IMR-90 (cell line): Measurements from ENCODE around the gene CPSF7. TPM values are rescaled to one million over a fixed set of nuclear protein-coding genes. Genes with fewer than 3 reads are reported as not detected.

ENCODE experiments used
- ATAC-seq: fragments of 200-7000 bp; cut with Tn5 transposase; 2 replicates; pipeline ENCODE4 v1.9.1; 2020; ENCODE audit warnings: low read depth, mild to moderate bottlenecking, moderate library complexity
- BruUV-seq: library from RNA; stranded (reverse); fragments of 400-500 nt; replicated peaks from 2 replicates; lab custom pipeline; 2021; lab: Mats Ljungman, UMichigan
- CTCF ChIA-PET: fragments of 300-600 bp; formaldehyde crosslinking; extraction: SDS; loops from one replicate; lab custom pipeline; 2021; ENCODE audit warnings: antibody characterized with exemption; lab: Yijun Ruan, JAX
- POLR2A ChIA-PET: fragments of 300-600 bp; sonication (Branson Sonifier 250); formaldehyde crosslinking; loops from one replicate; lab custom pipeline; 2022; ENCODE audit warnings: antibody characterized with exemption; ENCODE audit not compliant: unreplicated experiment; lab: Charles Lee
- DNase-seq: peaks from one replicate; pipeline ENCODE4 v3.0.0; 2013
- H2AFZ ChIP-seq: replicated peaks from 2 replicates; pipeline ENCODE3; 2013; ENCODE audit warnings: low read length, mild to moderate bottlenecking; ENCODE audit not compliant: poor library complexity
- H2AK5ac ChIP-seq: 2 replicates; pipeline ENCODE4 v1.6.1; 2013; ENCODE audit warnings: low read depth, low read length, inconsistent platforms
- H2AK9ac ChIP-seq: replicated peaks from 2 replicates; pipeline ENCODE3; 2013; ENCODE audit warnings: mild to moderate bottlenecking, low read depth, low read length, moderate library complexity; ENCODE audit not compliant: poor library complexity
- H2BK120ac ChIP-seq: 2 replicates; pipeline ENCODE4 v1.6.1; 2013; ENCODE audit warnings: low read depth, low read length, inconsistent platforms
- H2BK15ac ChIP-seq: 3 replicates; pipeline ENCODE4 v1.6.1; 2013; ENCODE audit warnings: low read depth, low read length, inconsistent platforms
- H2BK20ac ChIP-seq: 2 replicates; pipeline ENCODE4 v1.6.1; 2013; ENCODE audit warnings: low read depth, mild to moderate bottlenecking, inconsistent platforms, low read length, moderate library complexity
- H2BK5ac ChIP-seq: 2 replicates; pipeline ENCODE4 v1.6.1; 2013; ENCODE audit warnings: mild to moderate bottlenecking, low read depth, low read length, inconsistent platforms; ENCODE audit not compliant: poor library complexity, severe bottlenecking
- H3K14ac ChIP-seq: replicated peaks from 2 replicates; pipeline ENCODE4 v1.6.1; 2013; ENCODE audit warnings: low read depth, low read length, inconsistent platforms
- H3K18ac ChIP-seq: 2 replicates; pipeline ENCODE4 v1.6.1; 2013; ENCODE audit warnings: low read depth, low read length, control low read depth
- H3K23ac ChIP-seq: 2 replicates; pipeline ENCODE4 v1.6.1; 2013; ENCODE audit warnings: low read depth, low read length, inconsistent platforms
- H3K27ac ChIP-seq: 2 replicates; pipeline ENCODE4 v1.5.1; 2013; ENCODE audit warnings: mild to moderate bottlenecking, control low read depth, low read length; ENCODE audit not compliant: insufficient read depth
- H3K27me3 ChIP-seq: 2 replicates; pipeline ENCODE4 v1.6.1; 2013; ENCODE audit warnings: low read length; ENCODE audit not compliant: control insufficient read depth, insufficient read depth
- H3K36me3 ChIP-seq: 2 replicates; pipeline ENCODE4 v1.6.1; 2013; ENCODE audit warnings: low read length, mixed read lengths; ENCODE audit not compliant: control insufficient read depth, insufficient read depth
- H3K4ac ChIP-seq: 2 replicates; pipeline ENCODE4 v1.6.1; 2013; ENCODE audit warnings: low read depth, low read length, inconsistent platforms
- H3K4me1 ChIP-seq: 2 replicates; pipeline ENCODE4 v1.6.1; 2013; ENCODE audit warnings: low read length, mixed read lengths; ENCODE audit not compliant: control insufficient read depth, insufficient read depth
- H3K4me2 ChIP-seq: 2 replicates; pipeline ENCODE4 v1.6.1; 2013; ENCODE audit warnings: low read depth, mild to moderate bottlenecking, control low read depth, low read length, moderate library complexity
- H3K4me3 ChIP-seq: 2 replicates; pipeline ENCODE4 v1.5.1; 2013; ENCODE audit warnings: low read depth, mild to moderate bottlenecking, control low read depth, low read length, moderate library complexity; ENCODE audit not compliant: insufficient read depth
- H3K56ac ChIP-seq: 2 replicates; pipeline ENCODE4 v1.6.1; 2013; ENCODE audit warnings: low read length, inconsistent platforms; ENCODE audit not compliant: insufficient read depth; ENCODE audit errors: extremely low read depth
- H3K79me1 ChIP-seq, 2 experiments: 2 replicates each; pipeline ENCODE4 v1.6.1; 2013; ENCODE audit warnings: low read length in 2 of 2, inconsistent platforms in 1 of 2, low read depth in 1 of 2
- H3K9ac ChIP-seq: 2 replicates; pipeline ENCODE4 v1.6.1; 2013; ENCODE audit warnings: low read depth, low read length, control low read depth
- H3K9me1 ChIP-seq: 2 replicates; pipeline ENCODE4 v1.6.1; 2013; ENCODE audit warnings: low read length, inconsistent platforms; ENCODE audit not compliant: insufficient read depth
- H3K9me3 ChIP-seq: 2 replicates; pipeline ENCODE4 v1.6.1; 2013; ENCODE audit warnings: low read length; ENCODE audit not compliant: control insufficient read depth, insufficient read depth
- H4K20me1 ChIP-seq: 2 replicates; pipeline ENCODE4 v1.6.1; 2013; ENCODE audit warnings: low read length, inconsistent platforms; ENCODE audit not compliant: insufficient read depth
- H4K5ac ChIP-seq: 2 replicates; pipeline ENCODE4 v1.6.1; 2013; ENCODE audit warnings: mild to moderate bottlenecking, low read depth, low read length, control low read depth
- H4K8ac ChIP-seq, 2 experiments: 2 replicates each; pipeline ENCODE4 v1.6.1; 2013; ENCODE audit warnings: low read depth in 2 of 2, low read length in 2 of 2, control low read depth in 1 of 2, inconsistent platforms in 1 of 2
- H4K91ac ChIP-seq: 2 replicates; pipeline ENCODE4 v1.6.1; 2013; ENCODE audit warnings: low read depth, low read length, inconsistent platforms; ENCODE audit not compliant: insufficient read depth
- CTCF ChIP-seq: conservative IDR thresholded peaks from 2 replicates; pipeline ENCODE4 v1.5.1; 2012; ENCODE audit warnings: mild to moderate bottlenecking, low read depth, low read length, improper control_type of control experiment
- FOS ChIP-seq: fragments of 150-350 bp; IDR thresholded peaks from 2 replicates; pipeline ENCODE4 v1.6.1; 2016; ENCODE audit warnings: low read depth, low read length
- MAFK ChIP-seq: IDR thresholded peaks from 2 replicates; pipeline ENCODE4 v1.6.1; 2012; ENCODE audit warnings: low read depth, low read length, improper control_type of control experiment
- SMC3 ChIP-seq: fragments of 150-350 bp; IDR thresholded peaks from 2 replicates; pipeline ENCODE4 v1.6.1; 2016; ENCODE audit warnings: low read depth, mild to moderate bottlenecking, antibody characterized with exemption, low read length, moderate library complexity
- WGBS, 2 experiments: methylation state at CpG; one replicate each; pipeline versions ENCODE4 v1.1.5 to v1.1.7; 2013; ENCODE audit warnings: missing lambda C conversion rate in 2 of 2; ENCODE audit not compliant: insufficient read length in 1 of 2; ENCODE audit errors: extremely low coverage in 2 of 2; 5-methylcytosine and 5-hydroxymethylcytosine counted together
- dilution Hi-C: fragments of 300-500 bp; cut with HindIII; formaldehyde crosslinking; loops from one replicate; pipeline ENCODE4 v1.14.3; 2018; ENCODE audit warnings: low sequenced_read_pairs; ENCODE audit not compliant: unreplicated experiment
- in situ Hi-C: fragments of 300-500 bp; cut with MboI; formaldehyde crosslinking; loops from 3 replicates; pipeline ENCODE4 v1.14.3; 2019; ENCODE audit warnings: low sequenced_read_pairs, inconsistent platforms, mixed read lengths
- intact Hi-C: fragments of 100-400 bp; cut with micrococcal nuclease; formaldehyde crosslinking; loops from 2 replicates; pipeline ENCODE4 v1.10.0; 2022
- polyA plus RNA-seq, 3 experiments: library from polyadenylated mRNA; depleted of rRNA; stranded (reverse); fragments of >200 nt; gene quantifications; 2 replicates each; pipeline ENCODE4 v1.2.3, GENCODE V29; 2012; ENCODE audit warnings: low replicate concordance in 1 of 3
- total RNA-seq: library from RNA; depleted of rRNA; stranded (reverse); fragments of >200 nt; gene quantifications from 2 replicates; pipeline ENCODE4 v1.2.3, GENCODE V29; 2012

CPSF7 gene
- total and polyA plus RNA-seq, 2 of the 4 experiments (the other 2 are of a cell fraction) = 9.5 to 55.2 TPM

DNA sequence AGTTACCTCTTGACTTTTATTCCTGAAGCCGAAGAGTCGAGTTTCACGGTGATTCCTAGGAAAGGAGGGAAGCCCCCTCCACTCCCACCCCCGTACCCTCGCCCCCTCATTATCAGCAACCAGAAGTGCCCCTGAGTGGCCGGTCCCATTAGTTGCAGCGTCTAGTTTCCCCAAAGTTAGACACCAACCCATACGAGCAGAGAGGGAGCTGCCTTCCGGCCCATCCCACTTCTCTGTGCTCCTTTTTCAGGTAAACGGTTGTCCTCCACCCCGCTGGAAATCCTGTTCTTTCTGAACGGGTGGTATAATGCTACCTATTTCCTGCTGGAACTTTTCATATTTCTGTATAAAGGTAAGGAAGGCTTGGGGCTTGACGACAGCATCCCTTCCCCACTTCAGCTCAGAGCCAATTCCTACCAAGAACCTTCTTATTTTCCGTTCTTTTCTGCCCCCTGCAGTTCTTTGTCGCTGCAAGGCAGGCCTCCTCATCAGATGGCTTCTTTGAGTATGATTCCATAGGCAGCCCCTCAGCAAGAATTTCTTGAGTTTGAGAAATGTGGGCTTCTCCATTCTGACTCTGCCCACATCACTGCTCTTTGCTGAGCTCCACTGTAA, 36.7 kb downstream of the CPSF7 start:
- peak overlapping the region; percentile 47 for H3K4ac ChIP-seq
- H3K27ac ChIP-seq = peak overlapping the region; percentile 78
- dilution Hi-C loops = no loop called here
- no peak overlapping the region for H3K18ac ChIP-seq
- ChIA-PET CTCF (interaction anchor here (1.0 to 2.1 kb wide), 6 partner anchors 9 to 61 kb away, joined by 3 to 10 read pairs (median 4); no protein-coding TSS in a partner anchor), POLR2A (interaction anchor here (0.6 to 1.4 kb wide), 3 partner anchors 9 to 37 kb away, joined by 4 to 6 read pairs (median 5); partner anchors contain the start of genes CPSF7 and SDHAF2)
- H3K9me1 ChIP-seq = peaks cover 3% of the 10 kb centered on the region; the same call in 1 of the 2 replicates
- H3K4me3 ChIP-seq = peak overlapping the region; percentile 81
- H3K9ac ChIP-seq = peak overlapping the region; percentile 88
- peak overlapping the region; percentile 90 for H3K14ac ChIP-seq
- H2AK5ac ChIP-seq = no peak overlapping the region
- peak; percentile 42 for ATAC-seq
- no peak overlapping the region for H2BK120ac ChIP-seq
- H3K4me1 ChIP-seq = peaks cover 3% of the 10 kb centered on the region; the same call in 1 of the 2 replicates
- no TSS peak for BruUV-seq
- peaks cover 9% of the 10 kb centered on the region for H3K36me3 ChIP-seq
- peak overlapping the region; percentile 95 for H4K5ac ChIP-seq
- peak overlapping the region; percentile 98 to 100; a peak in 3 of 4 replicates for H4K8ac ChIP-seq
- intact Hi-C loops = no loop called here
- peak; percentile 34 for DNase-seq
- peak overlapping the region; percentile 100 for H2AFZ ChIP-seq
- H4K91ac ChIP-seq = peak overlapping the region; percentile 71; the same call in 1 of the 2 replicates
- H2AK9ac ChIP-seq = peak overlapping the region; percentile 87
- in situ Hi-C loops = no loop called here
- no peak overlapping the region for H2BK20ac ChIP-seq
- no peaks in the 10 kb centered on the region for H3K27me3 ChIP-seq
- H4K20me1 ChIP-seq = no peaks in the 10 kb centered on the region
- peaks cover 9 to 25% of the 10 kb centered on the region in 2 experiments; a peak in 3 of 4 replicates for H3K79me1 ChIP-seq
- TF ChIP-seq FOS (no peak), MAFK (no peak), SMC3 (0 out of 2 replicates have a peak, but pooled peaks have one; percentile 9), CTCF (peak; percentile 39)
- H3K4me2 ChIP-seq = peak overlapping the region; percentile 91
- peak overlapping the region; percentile 74; the same call in 1 of the 3 replicates for H2BK15ac ChIP-seq
- no CpG with 5 or more reads among the region's 15 CpGs for WGBS, 2 experiments
- H3K56ac ChIP-seq = peak overlapping the region; percentile 79
- peak overlapping the region; percentile 21; the same call in 1 of the 2 replicates for H3K23ac ChIP-seq
- H2BK5ac ChIP-seq = no peak overlapping the region
- H3K9me3 ChIP-seq = no peaks in the 10 kb centered on the region
